HG03095 (cell line): ENCODE measurements around the gene FBXO44.
"Not testable (repeated sequence)": the region's sequence is repeated elsewhere in the genome, so short reads cannot be mapped to it uniquely, and the experiment has no call there.

Source experiments
- ATAC-seq: cut with Tn5 transposase; IDR thresholded peaks from one replicate; pipeline ENCODE4 v1.9.1; 2021; ENCODE audit warnings: moderate library complexity; ENCODE audit not compliant: unreplicated experiment

The FBXO44 gene

DNA sequence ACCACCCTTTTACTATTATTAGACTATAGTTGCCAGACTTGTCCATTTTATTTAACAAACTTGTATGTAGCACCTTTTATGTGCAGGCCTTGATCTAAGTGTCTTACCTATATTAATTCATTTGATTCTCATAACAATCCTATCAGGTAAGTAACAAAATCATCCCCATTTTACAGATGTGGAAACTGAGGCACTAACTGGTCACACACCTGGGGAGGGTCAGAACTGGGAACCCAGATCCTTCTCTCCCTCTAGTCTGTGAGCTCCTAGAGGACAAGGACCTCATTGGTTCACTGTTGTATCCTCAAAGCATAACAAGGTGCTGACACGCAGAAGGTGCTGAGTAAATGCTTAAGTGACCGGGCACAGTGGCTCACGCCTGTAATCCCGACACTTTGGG, 15.3 kb upstream of the FBXO44 start:
- no peak for ATAC-seq

- ATAC-seq, result no peak
Measured at GRCh38 chr1:11640101-11640500, 14.6 kb upstream of the FBXO44 start.

DNA sequence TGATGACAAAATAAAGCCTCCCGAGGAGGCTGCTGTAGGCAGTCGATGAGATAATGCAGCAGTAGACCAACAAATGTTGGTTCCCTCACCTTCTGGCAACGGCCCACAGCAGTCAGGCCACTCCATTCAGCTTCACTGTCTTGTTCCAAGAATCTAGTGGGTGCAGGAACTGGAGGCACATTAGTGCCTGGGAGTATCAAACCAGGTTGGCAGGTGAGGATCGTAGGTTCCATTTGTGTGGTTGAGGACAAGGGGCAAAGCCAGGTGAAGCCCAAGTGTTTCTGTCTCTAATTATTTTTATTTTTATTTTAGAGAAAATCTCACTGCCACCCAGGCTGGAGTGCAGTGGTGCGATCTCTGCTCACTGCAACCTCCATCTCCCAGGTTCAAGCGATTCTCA, 13.7 kb upstream of the FBXO44 start:
- ATAC-seq, result no peak

DNA sequence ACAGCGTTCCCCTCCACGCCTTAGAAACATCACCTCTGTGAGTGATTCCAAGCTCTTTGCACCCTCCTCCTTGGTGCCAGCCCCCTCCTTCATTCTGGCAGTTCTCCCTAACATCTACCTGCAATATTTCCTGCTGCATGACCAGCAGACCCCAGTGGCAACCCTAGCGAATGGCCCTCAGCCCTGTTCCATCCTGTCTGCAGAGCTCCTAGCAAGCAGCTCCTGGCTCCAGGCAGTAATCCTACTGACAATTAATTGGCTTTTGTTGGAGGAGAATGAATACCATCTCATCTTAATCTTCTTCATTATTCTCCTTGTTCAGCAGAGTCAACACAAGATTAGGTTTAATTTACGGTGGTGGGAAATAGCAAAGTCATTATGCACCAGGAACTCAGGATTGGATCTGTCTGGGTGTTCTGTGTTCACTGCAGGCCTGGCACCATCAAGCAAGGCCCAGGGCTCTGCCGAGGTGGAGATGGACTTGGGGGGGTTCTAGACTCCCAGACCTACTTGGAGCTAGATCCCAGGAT, 12.8 kb upstream of the FBXO44 start:
- ATAC-seq, result no peak

GRCh38 chr1:11642418-11643017, 12.2 kb upstream of the FBXO44 start:
- ATAC-seq, result not testable (repeated sequence)

GRCh38 chr1:11643782-11644181, 10.9 kb upstream of the FBXO44 start:
- no peak for ATAC-seq

GRCh38 chr1:11645270-11645669, 9.4 kb upstream of the FBXO44 start:
- no peak for ATAC-seq

GRCh38 chr1:11645670-11646265, 8.9 kb upstream of the FBXO44 start:
- ATAC-seq, result no peak

- no peak for ATAC-seq
Measured at GRCh38 chr1:11646317-11646716, 8.4 kb upstream of the FBXO44 start.

- no peak for ATAC-seq
Measured at GRCh38 chr1:11647333-11647732, 7.3 kb upstream of the FBXO44 start.

GRCh38 chr1:11648039-11648438, 6.6 kb upstream of the FBXO44 start:
- ATAC-seq, result no peak

DNA sequence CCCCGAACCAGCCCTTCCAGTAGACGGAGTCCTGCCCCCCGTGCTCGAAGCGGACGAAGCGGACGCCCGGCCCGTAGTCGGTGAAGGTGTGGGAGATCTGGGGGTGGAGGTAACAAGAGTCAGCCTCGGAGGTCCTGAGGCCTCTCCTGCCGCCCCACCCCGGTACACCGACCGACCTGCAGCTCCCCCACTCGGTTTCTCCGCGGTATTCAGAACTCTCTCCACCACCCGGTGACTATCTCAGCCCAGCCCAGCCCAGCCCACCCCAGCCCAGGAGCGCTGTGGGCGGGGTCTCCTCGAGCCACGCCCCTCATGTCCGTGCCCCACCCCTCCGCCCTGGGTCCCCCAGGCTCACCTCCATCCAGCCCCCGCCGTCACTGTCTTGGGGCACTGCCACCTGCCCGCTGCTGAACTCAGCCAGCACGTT, 5.9 kb upstream of the FBXO44 start:
- ATAC-seq, result no peak

GRCh38 chr1:11649237-11649623, 5.4 kb upstream of the FBXO44 start:
- no peak for ATAC-seq

DNA sequence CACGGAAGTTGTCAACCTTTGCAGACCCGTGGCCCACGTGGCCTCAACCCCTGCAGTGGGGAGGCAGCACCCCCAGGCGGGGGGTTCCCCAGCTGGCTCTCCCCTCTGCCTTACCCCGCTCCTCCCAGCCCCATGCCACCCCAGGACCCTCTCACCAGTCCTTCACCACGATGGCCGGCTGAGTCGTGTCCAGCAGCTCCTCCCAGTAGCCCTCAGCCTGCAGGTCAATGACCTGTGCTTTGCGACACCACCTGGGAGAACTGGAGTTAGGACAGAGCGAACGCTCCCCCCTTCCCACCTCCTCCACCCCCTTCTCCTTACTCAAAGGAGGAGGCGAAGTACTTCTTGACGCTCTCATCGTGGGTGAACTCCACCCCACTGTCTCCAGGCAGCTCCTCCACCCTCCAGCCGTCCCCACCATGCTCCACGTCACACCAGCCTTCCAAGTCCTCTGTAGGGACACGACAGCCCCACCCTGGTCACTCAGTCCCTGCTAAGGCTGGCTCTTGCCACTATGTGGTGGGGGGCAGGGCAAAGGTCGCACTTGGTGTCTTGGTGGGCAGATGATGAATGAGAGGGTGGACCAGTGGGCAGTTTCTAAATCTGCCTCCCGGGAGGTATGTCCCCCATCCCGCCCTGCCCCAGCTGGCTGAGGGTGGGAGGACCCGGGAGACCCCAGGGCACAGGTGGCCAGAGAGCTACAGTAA, 4.9 kb upstream of the FBXO44 start:
- no peak for ATAC-seq

DNA sequence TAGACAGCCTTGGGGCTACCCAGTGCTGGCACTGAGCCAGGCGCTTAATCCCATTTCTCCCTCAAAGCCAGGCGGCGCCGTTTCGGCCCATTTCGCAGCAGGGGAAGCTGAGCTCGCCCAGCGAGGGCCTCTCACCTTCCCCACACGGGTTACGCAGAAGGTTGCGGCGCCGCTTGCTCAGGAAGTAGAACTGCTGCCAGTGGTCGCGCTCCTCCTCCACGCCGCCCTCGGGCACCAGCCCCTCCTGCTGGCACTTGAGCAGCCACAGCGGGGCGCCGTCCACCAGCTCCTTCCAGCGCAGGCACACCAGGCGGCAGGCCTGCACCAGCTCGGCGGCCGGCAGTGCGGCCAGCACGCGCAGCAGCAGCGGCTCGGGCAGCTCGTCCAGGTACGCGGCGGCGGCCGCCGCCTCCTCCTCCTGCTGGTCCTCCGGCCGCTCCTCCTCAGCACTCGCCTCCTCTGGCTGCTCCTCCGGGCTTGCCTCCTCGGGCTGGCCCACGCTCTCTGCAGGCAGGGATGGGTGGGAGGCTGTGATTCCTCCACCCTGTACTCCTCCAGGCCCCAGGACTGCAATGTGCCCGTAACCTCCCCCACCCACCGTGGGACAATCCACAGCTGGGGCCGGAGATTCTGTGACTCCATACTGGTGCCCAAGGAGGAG, 4.2 kb upstream of the FBXO44 start:
- no peak for ATAC-seq

GRCh38 chr1:11651017-11651416, 3.7 kb upstream of the FBXO44 start:
- no peak for ATAC-seq

DNA sequence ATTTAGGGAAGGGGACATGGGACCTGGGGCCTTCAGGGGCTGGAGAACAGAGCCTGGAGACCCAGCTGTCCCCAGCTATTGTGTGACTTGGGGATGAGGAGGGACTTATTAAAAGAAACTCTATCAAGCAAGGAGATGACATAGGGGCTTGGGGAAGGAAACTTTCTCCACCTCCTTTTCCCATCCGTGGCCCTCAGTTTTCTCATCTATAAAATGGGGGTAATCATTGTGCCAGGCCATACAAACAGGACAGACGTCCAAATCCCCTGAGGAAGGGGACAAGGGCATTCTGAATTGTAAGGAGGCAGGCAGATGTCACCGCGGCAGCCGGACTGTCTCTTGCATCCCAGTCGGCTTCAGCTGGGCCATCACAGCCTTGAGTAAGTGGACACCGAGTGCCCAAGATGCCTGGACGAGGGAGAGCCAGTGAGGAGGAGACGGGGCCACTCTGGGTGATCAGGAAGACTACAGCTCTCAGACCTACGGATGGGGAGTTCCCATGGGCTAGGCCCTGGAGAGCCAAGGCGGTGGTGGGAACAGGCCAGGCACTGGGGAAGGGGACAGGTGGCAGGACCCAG, 2.4 kb upstream of the FBXO44 start:
- ATAC-seq, result no peak

GRCh38 chr1:11653101-11653860, 1.4 kb upstream of the FBXO44 start:
- no peak for ATAC-seq

GRCh38 chr1:11653861-11654136, 878 bp upstream of the FBXO44 start:
- no peak for ATAC-seq

DNA sequence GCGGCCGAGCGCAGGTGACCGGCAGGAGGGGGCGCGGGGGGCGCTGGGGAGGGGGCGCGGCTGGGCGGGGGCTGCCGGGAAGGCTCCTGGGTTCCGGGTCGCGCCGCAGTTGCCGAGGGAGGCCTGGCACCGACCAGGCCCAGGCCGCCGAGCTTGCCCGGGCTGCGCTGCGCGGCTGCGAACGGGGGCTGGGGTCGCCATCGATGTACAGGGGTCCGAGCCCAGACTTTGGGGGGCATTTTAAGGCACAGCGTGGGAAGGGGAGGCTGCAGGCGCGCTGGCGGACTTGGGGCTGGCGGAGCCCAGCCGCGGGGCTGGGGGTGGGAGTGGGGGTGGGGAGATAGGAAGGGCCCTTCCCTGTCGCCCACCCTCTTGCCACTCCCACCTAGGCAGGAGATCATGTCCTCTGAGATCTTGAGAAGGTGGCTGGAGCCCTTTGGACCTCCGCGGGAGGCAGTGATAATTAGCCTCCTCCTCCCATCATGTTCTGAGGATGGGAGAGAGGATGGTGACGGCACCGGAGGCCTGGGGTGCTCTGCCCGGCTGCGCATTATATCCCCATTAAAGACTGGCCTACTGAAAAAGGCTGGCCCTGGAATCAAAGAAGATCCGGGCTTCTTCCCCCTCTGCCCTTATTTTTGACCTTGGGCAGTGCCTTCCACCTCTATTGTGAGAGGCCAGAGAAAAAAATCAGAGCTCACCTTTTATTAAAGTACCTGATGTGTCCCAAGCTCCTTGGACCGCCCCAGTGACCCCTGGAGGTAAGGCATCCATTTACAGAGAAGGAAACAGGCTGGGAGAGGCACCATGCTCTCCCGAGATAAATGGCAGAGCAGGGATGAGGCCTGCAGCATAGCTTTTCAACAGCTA, 497 bp downstream of the FBXO44 start:
- ATAC-seq, result no peak
